Endothelial cell of umbilical vein (primary cell): ENCODE data around the gene PRDM10. TPM values are rescaled to one million over a fixed set of nuclear protein-coding genes. Genes with fewer than 3 reads are reported as not detected.

Source experiments
- BruUV-seq: library from RNA; stranded (reverse); fragments of 400-500 nt; replicated peaks from 2 replicates; lab custom pipeline; 2021; lab: Mats Ljungman, UMichigan
- CTCF ChIA-PET: fragments of 300-600, 350-600 bp; sonication (Branson Sonifier 250); formaldehyde crosslinking; loops from one replicate; lab custom pipeline; 2021; ENCODE audit warnings: antibody characterized with exemption, inconsistent platforms; lab: Charles Lee
- POLR2A ChIA-PET: fragments of 300-600, 350-600 bp; sonication (Branson Sonifier 250); formaldehyde crosslinking; loops from one replicate; lab custom pipeline; 2021; ENCODE audit warnings: antibody characterized with exemption, inconsistent platforms; lab: Charles Lee
- DNase-seq: peaks from one replicate; pipeline ENCODE4 v3.0.0-alpha.2; 2011; ENCODE audit warnings: low read depth, low spot score
- FAIRE-seq: peaks from 2 replicates; lab custom pipeline; 2011; peaks lifted over from hg19 to GRCh38; lab: Jason Lieb, UNC
- H2AFZ ChIP-seq: 2 replicates; pipeline ENCODE4 v1.6.0; 2012; ENCODE audit warnings: low read depth, low read length, control low read depth, inconsistent platforms
- H3K27ac ChIP-seq: 2 replicates; pipeline ENCODE4 v1.5.1; 2011; ENCODE audit warnings: low read depth, mild to moderate bottlenecking, control low read depth, low read length, moderate library complexity; ENCODE audit not compliant: insufficient read depth
- H3K27me3 ChIP-seq, 2 experiments: 2 replicates each; pipeline versions ENCODE4 v1.6.0 to v1.6.1; 2011; ENCODE audit warnings: low read length in 2 of 2, mixed read lengths in 1 of 2; ENCODE audit not compliant: control insufficient read depth in 2 of 2, insufficient read depth in 2 of 2
- H3K36me3 ChIP-seq, 2 experiments: 2 replicates in 1 of 2; 3 replicates in 1 of 2; pipeline ENCODE4 v1.5.1; 2011; ENCODE audit warnings: low read length in 2 of 2, mild to moderate bottlenecking in 1 of 2, moderate library complexity in 1 of 2; ENCODE audit not compliant: control insufficient read depth in 2 of 2, insufficient read depth in 2 of 2; ENCODE audit errors: extremely low read depth in 1 of 2
- H3K4me1 ChIP-seq: 3 replicates; pipeline ENCODE4 v1.5.1; 2011; ENCODE audit warnings: mild to moderate bottlenecking, low read length; ENCODE audit not compliant: control insufficient read depth, insufficient read depth; ENCODE audit errors: extremely low read depth
- H3K4me2 ChIP-seq: 2 replicates; pipeline ENCODE4 v1.6.1; 2011; ENCODE audit warnings: low read length, control low read depth, mixed read lengths; ENCODE audit not compliant: insufficient read depth
- H3K4me3 ChIP-seq, 3 experiments: fragments of 200-600 bp in 1 of 3; sonication (generic), shearing (Covaris generic) in 1 of 3; replicated peaks in 1 of 3; 2 replicates each; pipeline ENCODE4 v1.5.1; 2011 to 2016; ENCODE audit warnings: control low read depth in 3 of 3, low read length in 3 of 3, mild to moderate bottlenecking in 2 of 3, inconsistent platforms in 1 of 3, low read depth in 1 of 3, moderate library complexity in 1 of 3; ENCODE audit not compliant: insufficient read depth in 1 of 3
- H3K79me2 ChIP-seq: 2 replicates; pipeline ENCODE4 v1.6.0; 2012; ENCODE audit warnings: low read length, inconsistent platforms; ENCODE audit not compliant: control insufficient read depth, insufficient read depth
- H3K9ac ChIP-seq: replicated peaks from 2 replicates; pipeline ENCODE3; 2011; ENCODE audit warnings: low read length, control low read depth; ENCODE audit not compliant: insufficient read depth; ENCODE audit errors: extremely low read depth
- H3K9me1 ChIP-seq: replicated peaks from 3 replicates; pipeline ENCODE4 v1.6.0; 2011; ENCODE audit warnings: mild to moderate bottlenecking, low read length; ENCODE audit not compliant: control insufficient read depth, insufficient read depth; ENCODE audit errors: extremely low read depth
- H3K9me3 ChIP-seq: replicated peaks from 2 replicates; pipeline ENCODE4 v1.5.1; 2012; ENCODE audit warnings: low read length, inconsistent platforms; ENCODE audit not compliant: control insufficient read depth, insufficient read depth
- H4K20me1 ChIP-seq: replicated peaks from 2 replicates; pipeline ENCODE3; 2011; ENCODE audit warnings: mild to moderate bottlenecking, low read length; ENCODE audit not compliant: control insufficient read depth, insufficient read depth; ENCODE audit errors: extremely low read depth
- EZH2 ChIP-seq: IDR thresholded peaks from 2 replicates; pipeline ENCODE4 v1.6.1; 2012; ENCODE audit warnings: borderline replicate concordance, low read depth, mild to moderate bottlenecking, moderate library complexity, low read length, inconsistent platforms; ENCODE audit not compliant: severe bottlenecking
- FOS ChIP-seq: IDR thresholded peaks from 2 replicates; pipeline ENCODE4 v1.6.1; 2011; ENCODE audit warnings: mild to moderate bottlenecking, low read length, moderate library complexity, borderline replicate concordance; ENCODE audit not compliant: insufficient read depth
- GATA2 ChIP-seq: IDR thresholded peaks from 2 replicates; pipeline ENCODE4 v1.7.0; 2011; ENCODE audit warnings: low read depth, mild to moderate bottlenecking, moderate library complexity, mixed read lengths, low read length; ENCODE audit not compliant: insufficient read length, insufficient read depth
- JUN ChIP-seq: IDR thresholded peaks from 2 replicates; pipeline ENCODE4 v1.6.1; 2011; ENCODE audit warnings: borderline replicate concordance, low read depth; ENCODE audit not compliant: insufficient read length, insufficient read depth
- MYC ChIP-seq: IDR thresholded peaks from one replicate; pipeline ENCODE4 v1.6.1; 2011; ENCODE audit warnings: mild to moderate bottlenecking, low read depth, low read length
- POLR2A ChIP-seq: IDR thresholded peaks from 2 replicates; pipeline ENCODE4 v1.6.1; 2012; ENCODE audit warnings: low read depth, mild to moderate bottlenecking, control low read depth, low read length
- POLR2AphosphoS5 ChIP-seq: IDR thresholded peaks from 2 replicates; pipeline ENCODE4 v1.6.1; 2012; ENCODE audit warnings: low read depth, mild to moderate bottlenecking, control low read depth, low read length, moderate library complexity; ENCODE audit not compliant: insufficient read depth
- dilution Hi-C: fragments of 300-500 bp; cut with MboI; formaldehyde crosslinking; loops from one replicate; pipeline ENCODE4 v1.15.0; 2019; ENCODE audit warnings: low sequenced_read_pairs; ENCODE audit not compliant: extremely low pct_ligation_motif_present
- intact Hi-C: fragments of 100-400 bp; cut with micrococcal nuclease; formaldehyde crosslinking; loops from one replicate; pipeline ENCODE4 v1.10.0; 2022
- polyA plus RNA-seq, 4 experiments: library from polyadenylated mRNA; depleted of rRNA in 3 of 4; stranded (reverse) in 3 of 4; unstranded in 1 of 4; fragments of >200 nt; gene quantifications; 2 replicates each; pipeline versions ENCODE4 v1.2.1 to v1.2.3, GENCODE V29; 2011 to 2012; ENCODE audit warnings: missing spikeins in 1 of 4
- total RNA-seq: library from RNA; stranded (reverse); gene quantifications from 2 replicates; pipeline ENCODE4 v1.2.3, GENCODE V29; 2021
- TF ChIP-seq, protein P1 (sequence below): IDR thresholded peaks from 2 replicates; pipeline ENCODE4 v1.6.1; 2011; ENCODE audit not compliant: insufficient read depth, insufficient read length
- TF ChIP-seq, protein P2 (sequence below), 2 donors: IDR thresholded peaks; 1 replicate in 1 of 2; 2 replicates in 1 of 2; pipeline ENCODE4 v1.5.1; 2011; ENCODE audit warnings: low read length in 2 of 2, mild to moderate bottlenecking in 2 of 2, moderate library complexity in 2 of 2, control low read depth in 1 of 2, inconsistent platforms in 1 of 2, low read depth in 1 of 2; ENCODE audit not compliant: insufficient read depth in 1 of 2; ENCODE audit errors: extremely low read depth in 1 of 2

The PRDM10 gene
- total and polyA plus RNA-seq, 2 donors (not counting 3 experiments of a cell fraction or from before 2014, with no cell fraction given) = 9.6 to 13.0 TPM

DNA sequence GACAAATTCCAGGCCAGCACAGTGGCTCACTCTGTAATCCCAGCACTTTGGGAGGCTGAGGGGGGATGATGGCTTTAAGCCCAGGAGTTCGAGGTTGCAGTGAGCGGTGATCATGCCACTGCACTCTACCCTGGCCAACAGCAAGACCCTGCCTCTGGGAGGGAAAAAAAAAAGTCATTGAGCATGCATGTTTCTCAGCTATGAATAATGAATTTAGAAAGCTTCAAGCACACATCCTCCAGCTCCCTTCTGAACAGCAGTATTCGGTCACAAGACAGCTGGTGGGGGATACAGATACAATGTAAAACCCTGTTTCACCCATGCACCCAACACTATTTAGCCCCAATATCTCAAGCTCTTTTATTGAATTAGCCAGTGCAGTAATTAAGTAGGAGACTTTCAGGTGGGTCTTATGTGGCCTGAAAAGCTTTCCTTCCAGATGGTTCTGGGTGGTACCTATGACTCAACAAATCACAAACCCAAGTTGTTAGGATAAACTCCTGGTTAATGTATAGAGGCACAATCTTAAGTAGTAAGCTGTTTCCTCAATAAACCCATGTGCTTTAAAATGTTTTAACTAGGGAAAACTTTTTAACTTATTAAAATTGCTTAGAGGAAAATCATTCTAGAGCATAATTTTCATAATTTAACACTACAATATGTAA is 13.4 kb downstream of the PRDM10 start:
- Histone ChIP-seq H3K27me3 (no peaks in the 10 kb centered on the region), H3K27ac (no peak overlapping the region), H3K9ac (no peak overlapping the region), H3K9me3 (no peaks in the 10 kb centered on the region), H3K79me2 (peaks cover 4% of the 10 kb centered on the region), H2AFZ (no peak overlapping the region), H3K9me1 (no peaks in the 10 kb centered on the region), H3K4me3 (no peak overlapping the region), H3K4me2 (no peak overlapping the region), H4K20me1 (no peaks in the 10 kb centered on the region), H3K4me1 (no peaks in the 10 kb centered on the region), H3K36me3 (no peaks in the 10 kb centered on the region)
- TF ChIP-seq FOS (no peak), GATA2 (no peak), JUN (no peak), EZH2 (no peak), POLR2A (no peak), MYC (no peak), POLR2AphosphoS5 (no peak)
- TF ChIP-seq, protein P1, sequence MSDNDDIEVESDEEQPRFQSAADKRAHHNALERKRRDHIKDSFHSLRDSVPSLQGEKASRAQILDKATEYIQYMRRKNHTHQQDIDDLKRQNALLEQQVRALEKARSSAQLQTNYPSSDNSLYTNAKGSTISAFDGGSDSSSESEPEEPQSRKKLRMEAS = no peak
- TF ChIP-seq, protein P2, sequence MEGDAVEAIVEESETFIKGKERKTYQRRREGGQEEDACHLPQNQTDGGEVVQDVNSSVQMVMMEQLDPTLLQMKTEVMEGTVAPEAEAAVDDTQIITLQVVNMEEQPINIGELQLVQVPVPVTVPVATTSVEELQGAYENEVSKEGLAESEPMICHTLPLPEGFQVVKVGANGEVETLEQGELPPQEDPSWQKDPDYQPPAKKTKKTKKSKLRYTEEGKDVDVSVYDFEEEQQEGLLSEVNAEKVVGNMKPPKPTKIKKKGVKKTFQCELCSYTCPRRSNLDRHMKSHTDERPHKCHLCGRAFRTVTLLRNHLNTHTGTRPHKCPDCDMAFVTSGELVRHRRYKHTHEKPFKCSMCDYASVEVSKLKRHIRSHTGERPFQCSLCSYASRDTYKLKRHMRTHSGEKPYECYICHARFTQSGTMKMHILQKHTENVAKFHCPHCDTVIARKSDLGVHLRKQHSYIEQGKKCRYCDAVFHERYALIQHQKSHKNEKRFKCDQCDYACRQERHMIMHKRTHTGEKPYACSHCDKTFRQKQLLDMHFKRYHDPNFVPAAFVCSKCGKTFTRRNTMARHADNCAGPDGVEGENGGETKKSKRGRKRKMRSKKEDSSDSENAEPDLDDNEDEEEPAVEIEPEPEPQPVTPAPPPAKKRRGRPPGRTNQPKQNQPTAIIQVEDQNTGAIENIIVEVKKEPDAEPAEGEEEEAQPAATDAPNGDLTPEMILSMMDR (IDR thresholded peaks at IDR 0.05; ENCODE audit: extremely low read depth in 1 of 2, insufficient read depth in 1 of 2, low read depth in 1 of 2, low read length in 2 of 2) = no peak
- intact Hi-C loops = no loop called here
- DNase-seq (no peak), FAIRE-seq (no peak)
- dilution Hi-C loops = no loop called here
- CTCF ChIA-PET = interaction anchor here (1.0 to 4.5 kb wide), 5 partner anchors 16 to 157 kb away, joined by 3 to 74 read pairs (median 3); no protein-coding TSS in a partner anchor
- POLR2A ChIA-PET = interaction anchor here (0.7 kb wide), 1 partner anchor 749 kb away, joined by 4 read pairs; no protein-coding TSS in a partner anchor
- no TSS peak for BruUV-seq
